HG02884 (cell line): ENCODE data around the gene ZNF438.
"Not testable (repeated sequence)": the region's sequence is repeated elsewhere in the genome, so short reads cannot be mapped to it uniquely, and the experiment has no call there.

Experiments used
- ATAC-seq: cut with Tn5 transposase; IDR thresholded peaks from one replicate; pipeline ENCODE4 v1.9.1; 2021; ENCODE audit warnings: mild to moderate bottlenecking, moderate library complexity; ENCODE audit not compliant: unreplicated experiment

ZNF438 gene

DNA sequence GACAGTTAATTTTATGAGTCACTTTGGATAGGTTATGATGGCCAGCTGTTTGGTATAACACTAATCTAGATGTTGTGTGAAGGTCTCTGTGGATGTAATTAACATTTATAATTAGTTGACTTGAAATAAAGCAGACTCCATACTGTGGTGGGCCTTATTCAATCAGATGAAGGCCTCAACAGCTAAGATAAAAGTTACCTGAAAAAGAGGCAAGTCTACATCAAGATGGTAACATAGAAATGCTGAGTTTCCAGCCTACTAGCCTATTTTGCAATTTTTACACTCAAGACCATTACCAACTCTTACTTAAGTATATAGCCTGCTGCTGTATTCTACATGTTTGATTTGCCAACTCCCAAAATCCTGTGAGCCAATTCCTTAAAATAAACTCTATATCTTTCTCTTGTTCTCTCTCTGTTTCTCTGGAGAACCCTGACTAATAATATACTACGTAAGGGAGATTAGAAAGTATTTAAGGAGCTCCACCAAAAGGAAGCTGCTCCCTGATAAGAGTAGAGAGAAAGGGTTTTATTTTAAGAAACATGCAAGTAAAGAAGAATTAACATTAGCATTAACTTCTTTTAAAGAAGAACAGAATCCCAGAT, 42.7 kb downstream of the ZNF438 start:
- no peak for ATAC-seq

DNA sequence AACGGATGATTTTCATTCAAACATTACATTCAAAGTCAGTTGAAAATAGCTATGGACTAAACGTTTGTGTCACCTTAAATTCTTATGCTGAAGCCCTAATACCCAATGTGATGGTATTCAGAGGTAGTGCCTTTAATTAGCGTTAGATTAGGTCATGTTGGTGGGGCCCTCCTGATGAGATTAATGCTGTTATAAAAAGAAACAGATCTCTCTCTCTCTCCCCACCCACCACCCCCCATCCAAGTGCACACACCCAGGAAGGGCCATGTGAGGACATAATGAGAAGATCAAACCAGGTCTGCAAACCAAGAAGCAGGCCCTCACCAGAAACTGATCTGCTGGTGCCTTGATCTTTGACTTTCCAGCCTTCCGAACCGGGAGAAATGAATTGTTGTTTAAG, 44.2 kb downstream of the ZNF438 start:
- ATAC-seq: no peak

DNA sequence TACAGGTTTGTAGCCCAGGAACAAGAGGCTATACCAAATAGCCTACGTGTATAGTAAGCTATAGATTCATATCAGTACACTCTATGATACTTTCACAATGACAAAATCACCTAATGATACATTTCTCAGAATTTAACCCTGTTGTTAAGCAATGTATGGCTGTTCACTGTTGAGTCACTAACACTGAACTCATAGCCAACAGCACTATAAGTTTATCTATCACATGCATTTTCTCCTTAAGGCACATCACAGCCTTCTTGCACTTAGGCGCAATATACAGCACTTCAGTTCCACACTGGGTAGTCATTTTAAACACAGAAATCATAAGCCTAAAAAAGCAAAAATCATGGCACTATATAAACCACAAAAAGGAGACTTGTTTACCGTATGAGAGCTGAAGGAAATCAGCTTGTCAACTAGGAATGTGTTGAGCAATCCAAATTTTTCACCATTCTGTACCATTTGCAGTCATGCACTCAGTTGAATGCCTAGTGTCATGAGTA, 45.6 kb downstream of the ZNF438 start:
- ATAC-seq: no peak

DNA sequence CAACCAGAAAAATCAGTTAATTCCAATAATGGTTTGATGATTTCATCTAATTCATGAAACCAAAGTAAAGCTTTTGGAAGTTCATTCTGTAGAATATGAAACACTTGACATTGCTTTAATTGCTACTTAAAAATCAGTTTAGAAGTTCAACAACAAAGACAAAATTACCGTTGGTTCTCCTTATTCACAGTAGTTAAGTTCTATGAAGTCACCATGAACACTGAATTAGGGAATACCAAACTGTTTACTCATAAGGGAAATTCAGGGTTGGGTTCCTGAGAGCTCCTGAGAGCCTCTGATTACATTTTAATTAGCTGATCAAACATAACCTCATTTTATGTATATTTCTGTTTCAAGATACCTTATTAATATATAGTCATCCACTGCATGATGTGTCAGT, 46.2 kb downstream of the ZNF438 start:
- no peak for ATAC-seq

DNA sequence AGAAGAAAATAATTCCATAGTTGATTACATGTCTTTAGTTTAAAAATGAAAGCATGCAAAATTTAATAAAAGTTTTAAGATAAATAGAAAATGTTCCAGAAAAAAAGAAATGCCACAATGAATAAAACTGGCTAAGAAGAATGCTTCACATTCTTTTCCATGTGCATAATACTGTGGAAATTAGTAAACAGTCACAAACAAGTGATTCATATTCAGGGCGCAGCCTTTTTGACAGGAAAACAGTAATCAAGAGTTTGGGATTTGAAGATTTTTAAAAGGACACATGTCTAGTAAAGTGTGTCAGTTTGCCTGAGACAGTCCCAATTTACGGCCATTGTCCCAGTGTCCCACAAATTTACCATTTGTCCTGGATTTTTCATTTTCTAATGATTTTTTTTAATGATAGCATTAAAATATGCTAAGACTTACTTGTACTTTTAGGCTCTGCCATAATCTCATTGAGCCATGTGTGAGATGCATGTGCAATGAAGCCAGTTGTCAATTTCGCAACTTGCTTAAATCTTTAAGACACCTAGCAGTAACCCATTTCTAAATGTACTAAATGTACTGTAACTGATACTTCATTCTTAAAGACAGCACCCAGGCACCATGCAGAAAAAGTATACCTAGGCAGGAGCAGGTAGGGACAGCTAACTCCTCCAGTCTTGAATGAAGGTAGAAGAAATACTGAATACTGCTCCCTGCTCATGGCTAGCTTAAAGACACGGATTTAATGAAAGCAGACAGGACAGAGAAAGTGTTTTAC, 46.9 kb downstream of the ZNF438 start:
- ATAC-seq: no peak

DNA sequence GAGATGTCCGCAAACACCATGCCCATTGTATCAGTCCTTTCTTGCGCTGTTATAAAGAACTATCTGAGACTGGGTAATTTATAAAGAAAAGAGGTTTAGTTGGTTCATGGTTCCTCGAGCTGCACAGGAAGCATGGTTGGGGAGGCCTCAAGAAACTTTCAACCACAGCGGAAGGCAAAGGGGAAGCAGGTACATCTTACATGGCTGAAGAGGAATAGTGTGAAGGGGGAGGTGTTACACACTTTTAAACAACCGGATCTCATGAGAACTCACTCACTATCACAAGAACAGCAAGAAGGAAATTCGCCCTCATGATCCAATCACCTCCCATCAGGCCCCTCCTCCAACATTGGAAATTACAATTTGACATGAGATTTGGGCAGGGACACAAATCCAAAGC, 48.5 kb downstream of the ZNF438 start:
- ATAC-seq: not testable (repeated sequence)

DNA sequence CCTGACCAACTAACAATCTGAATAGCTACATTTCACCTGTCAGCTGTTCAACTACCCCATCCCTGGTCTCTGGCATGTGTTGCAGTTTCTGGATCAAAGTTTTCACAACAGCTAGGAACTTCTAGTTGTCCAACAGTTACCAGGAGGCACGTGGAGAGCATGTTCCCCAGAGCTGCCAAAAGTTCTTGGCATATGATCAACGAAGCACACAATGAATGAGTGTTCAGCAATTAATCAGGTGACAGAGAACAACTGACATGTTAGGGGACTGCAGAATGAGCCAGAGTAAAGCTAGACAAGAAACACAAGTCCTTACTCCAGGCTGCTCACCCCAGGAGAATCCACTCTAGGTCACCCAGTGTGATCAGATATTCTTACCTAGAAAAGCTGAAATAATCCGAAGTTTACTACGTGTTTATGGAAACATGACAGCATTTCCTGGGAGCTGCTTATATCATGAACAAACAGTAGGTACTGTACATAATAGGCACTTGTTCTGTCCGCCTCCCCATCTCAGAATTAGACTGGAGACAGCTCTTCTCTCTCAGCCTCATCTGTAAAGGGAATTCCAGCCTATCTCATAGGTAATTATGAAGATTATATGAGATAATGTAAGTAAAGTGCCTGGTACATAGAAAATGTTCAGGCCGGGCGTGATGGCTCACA, 50.6 kb downstream of the ZNF438 start:
- ATAC-seq: no peak

DNA sequence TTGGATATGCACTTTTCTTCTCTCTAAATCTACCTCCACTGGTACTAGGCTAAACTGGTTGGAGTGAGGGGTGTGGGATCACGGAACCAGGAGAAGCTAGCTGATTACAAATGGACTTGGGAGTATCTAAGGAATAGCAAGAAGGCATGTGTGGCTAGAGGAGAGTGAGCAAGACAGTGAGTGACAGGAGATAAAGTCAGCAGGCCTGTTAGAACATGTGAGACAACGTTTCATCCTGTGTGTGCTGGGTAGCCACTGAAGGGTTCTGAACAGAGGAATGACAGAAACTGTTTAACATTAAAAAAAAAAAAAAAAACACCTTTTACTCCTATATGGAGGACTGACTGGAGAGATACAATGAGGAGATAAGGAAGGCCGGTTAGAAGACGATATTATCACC, 51.7 kb downstream of the ZNF438 start:
- ATAC-seq: no peak

DNA sequence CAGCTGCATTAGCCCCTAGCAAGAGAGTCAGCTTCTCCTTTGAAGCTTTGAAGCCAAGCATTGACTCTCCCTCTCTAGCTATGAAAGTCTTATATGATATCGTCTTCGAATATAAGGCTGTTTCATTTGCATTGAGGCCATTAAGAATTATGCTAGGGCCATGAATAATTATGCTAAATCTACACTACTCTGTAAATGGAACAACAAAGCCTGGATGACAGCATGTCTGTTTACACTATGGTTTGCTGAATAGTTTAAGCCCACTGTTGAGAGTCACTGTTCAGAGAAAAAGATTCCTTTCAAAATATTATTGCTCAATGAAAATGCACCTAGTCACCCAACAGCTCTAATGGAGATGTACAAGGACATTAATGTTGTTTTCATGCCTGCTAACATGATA, 52.8 kb downstream of the ZNF438 start:
- no peak for ATAC-seq

DNA sequence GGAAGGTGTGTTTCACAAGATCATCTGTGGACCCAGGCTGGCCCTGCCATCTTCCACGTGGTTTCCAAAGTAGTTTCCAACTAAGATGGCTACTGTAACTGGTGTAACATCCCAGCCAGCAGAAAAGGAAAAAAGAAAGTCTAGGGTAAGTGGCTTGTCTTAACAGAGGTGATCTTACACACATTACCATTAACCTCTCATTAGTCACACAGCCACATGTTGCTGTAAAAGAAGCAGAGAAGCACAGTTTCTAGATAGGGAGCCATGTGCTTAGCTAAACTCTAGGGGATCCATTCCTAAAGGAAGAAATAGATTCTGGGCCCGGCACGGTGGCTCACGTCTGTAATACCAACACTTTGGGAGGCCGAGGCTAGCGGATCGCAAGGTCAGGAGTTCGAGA, 54.3 kb downstream of the ZNF438 start:
- ATAC-seq: no peak

DNA sequence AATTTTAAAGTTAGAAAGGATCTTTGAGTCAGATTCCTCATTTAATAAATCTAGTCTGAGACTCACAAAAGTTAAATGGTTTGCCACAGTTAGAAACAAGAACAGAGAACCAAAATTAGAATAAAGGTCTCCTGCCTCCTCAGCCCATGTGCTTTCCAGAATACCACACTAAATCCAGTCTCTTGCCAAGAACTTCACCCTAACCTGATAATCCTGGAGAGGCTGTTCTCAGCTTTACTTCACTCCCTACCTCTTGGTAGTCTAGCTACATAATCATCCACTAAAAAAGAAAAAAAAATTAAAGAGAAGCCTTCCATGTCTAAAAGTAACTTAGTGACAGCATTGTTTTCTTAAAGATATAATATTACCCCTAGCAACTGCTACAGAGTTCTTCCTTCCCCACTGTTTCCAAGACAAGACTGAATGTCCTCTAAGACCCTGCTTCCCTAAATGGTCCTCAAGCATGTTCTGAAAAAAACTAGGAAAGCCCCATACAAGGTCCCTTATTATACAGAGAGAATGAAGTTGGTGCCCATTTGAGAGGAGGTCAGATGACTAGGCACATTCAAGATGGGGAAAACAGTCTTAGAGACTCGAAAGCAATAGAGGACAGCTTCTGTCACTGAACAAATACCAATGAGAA, 56.8 kb downstream of the ZNF438 start:
- ATAC-seq: no peak

DNA sequence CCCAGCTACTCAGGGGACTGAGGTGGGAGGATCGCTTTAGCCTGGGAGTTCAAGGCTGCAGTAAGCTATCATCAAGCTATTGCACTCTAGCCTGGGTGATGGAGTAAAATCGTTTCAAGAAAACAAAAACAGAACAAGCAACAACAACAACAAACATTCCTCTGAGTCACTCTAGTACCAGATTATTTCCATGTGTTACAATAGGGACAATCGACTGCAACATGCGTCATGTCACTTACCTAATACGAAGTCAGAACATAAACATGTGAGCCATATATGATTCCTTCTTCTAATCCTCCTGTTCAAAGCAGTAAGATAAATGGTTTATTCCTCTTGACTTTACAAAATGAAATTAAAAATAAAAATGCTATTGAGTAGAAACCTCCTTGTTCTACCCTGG, 57.3 kb downstream of the ZNF438 start:
- ATAC-seq: no peak

DNA sequence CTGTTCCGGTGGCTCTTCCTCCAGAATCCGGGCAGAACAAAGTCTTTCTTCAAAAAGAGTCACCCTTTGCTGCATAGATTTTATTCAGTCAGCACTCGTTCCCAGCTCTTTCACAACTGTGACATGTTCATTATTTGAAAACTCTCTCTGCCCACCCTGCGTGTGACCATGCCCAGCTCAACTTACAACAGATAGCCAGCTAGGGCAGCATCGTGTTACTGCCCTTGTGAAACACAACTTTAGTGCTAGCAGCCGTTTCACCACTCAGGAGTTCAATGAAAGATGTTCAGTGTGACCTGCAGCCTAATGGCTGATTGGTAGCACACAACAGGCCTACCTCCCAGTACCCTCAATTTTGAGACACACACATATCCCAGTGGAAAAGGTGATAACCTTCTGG, 57.9 kb downstream of the ZNF438 start:
- no peak for ATAC-seq

DNA sequence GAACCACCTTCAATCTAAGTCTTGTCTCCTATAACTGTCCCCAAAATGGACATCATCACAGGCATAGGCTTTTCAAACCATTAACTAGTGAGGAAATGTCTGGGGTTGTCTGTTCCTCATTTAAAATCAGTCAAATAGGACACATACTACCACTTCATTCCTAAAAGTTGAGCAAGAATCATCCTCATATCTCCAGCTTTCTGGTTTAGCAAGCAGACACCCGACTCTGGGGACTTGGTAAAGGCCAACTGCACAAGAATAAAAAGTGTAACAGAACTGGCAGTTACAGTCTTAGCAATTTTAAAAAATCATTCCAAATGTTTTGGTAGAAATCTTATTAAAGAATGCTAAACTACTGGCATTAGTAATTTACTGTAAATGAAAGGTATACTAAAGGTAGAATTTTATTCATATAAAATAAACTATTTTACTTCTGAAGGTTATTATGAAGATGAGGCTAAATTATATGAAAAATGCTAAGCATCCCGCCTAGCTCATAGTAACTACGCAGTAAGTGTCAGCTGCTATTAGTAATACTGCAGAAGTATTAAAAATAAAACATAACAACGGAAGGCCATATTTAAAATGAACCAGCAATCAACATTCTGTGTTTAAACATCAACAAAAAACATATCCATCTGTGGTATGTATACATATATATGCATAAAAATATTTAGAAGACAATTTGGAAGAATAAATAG, 60.8 kb downstream of the ZNF438 start:
- no peak for ATAC-seq

DNA sequence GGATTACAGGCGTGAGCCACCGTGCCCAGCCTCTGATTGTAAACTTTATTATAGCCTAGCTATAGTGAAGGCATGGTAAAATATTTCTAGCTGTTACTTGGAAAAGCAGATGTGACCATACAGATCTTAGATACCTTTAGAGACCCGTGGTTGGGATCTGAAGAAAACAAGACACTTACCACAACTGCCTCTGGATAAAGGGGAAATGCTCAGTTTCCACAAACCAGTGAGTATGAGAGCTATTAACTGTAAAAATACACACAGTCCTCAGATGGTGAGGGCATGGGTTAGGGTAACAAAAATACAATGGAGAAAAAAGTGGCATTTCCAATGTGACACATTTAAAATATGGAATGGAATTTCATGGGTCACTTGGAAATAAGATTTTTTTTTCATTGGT, 63.0 kb downstream of the ZNF438 start:
- ATAC-seq: no peak

DNA sequence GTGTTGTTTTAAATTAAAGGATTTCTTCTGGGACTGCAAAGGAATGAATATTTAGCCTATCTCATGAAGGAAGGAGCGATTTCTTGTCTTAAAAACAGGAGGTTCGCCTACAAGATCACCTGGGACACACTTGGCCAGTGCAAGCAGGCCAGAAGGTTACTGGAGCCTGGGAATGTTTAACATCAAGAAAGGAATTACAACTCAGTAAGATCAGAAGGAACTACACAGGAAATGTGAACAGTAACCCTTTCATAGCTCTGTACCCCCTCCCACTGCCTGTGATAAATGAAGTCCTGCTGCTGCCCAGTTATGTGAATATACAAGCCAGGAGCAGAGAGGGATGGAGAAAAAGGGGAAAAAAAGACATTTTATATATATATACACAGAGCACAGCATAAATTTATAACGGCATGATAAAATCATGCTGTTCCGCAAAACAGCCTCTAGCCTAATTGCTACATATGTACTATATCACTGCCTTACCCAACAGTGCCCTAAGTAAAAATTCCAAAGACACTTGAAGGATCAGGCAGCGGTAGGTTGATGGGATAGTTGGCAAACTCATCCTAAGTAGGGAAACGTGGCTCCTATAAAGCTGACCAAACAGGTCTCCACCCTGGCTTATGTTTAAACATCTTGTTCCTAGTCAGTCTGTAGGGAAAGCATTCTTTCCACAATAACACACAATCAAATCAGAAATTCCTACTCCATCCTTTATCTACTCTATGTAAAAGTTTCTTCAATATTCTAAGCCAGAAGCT, 63.8 kb downstream of the ZNF438 start:
- no peak for ATAC-seq

DNA sequence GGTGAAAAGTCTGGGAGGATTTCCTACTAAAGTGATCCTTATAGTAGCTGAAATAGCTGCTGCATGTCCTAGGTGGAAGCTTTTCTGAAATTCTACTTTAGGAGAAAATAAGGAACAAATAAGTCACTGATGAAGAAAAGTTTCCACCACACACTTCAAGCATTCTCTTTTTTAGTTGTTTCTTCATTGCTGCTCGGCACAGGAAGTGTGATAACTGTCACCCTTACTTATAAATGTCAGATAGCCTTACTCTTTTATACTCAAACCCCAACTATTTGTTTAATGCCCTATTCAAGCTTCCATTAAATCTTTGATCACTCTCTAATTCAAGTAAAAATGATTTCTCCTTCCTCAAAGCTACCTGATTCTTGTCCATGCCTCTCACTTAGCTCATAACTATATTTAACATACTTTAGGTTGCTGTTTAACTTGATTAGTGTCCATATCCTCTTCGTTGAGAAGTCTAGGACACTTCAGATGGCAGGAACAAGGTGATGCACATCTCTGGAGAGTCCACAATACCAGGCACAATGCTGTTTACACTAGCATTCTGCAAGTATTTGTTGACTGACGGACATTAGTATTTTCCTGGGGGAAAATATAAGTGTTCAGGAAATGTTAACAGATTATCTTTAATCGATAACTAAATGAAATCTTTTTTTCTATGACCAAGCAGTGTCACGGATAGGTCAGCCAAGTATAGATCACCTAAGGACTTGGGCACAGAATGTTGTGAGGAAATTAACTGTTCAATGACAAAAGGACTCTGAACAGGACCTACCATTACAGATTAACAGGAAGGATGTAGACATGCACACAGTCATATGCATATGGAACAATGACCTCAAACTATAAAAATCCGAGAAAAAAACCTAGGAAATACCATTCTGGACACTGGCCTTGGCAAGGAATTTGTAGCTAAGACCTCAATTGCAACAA, 67.4 kb downstream of the ZNF438 start:
- no peak for ATAC-seq

DNA sequence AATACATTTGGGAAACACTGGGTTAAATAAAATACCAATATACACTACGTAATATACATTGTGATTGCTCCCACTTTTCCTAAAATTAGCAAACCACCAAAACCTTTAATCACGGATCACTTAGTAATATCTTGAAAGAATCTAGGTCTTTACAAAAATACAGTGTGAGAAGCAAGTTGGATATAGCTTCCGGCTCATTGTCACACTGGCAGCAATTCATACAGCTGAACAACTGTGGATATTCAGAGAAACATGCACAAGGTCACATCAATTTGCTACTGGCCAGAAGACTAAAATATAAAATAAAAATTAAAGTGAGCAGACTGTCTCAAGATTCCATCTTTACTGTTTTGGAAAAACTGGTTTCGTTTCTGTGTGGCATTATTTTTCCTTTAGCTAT, 69.1 kb downstream of the ZNF438 start:
- no peak for ATAC-seq

DNA sequence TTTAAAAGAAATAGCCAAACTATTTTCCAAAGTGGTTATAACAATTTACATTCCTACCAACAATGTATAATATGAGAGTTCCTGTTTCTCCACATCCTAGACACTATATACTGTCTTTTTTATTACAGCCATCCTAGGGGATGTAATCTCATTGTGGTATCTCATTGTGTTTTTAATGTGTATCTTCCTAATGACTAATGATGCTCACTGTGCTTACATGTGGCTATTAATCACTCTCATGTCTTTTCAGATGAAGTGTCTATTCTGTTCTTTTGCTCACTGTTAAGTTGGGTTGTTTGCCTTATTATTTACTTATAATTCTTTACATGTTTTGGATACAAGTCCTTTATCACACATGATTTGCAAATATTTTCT, 71.8 kb downstream of the ZNF438 start:
- no peak for ATAC-seq
